C4-2B (cell line): ENCODE measurements around the gene GATA5.

ENCODE experiments used
- H3K27ac ChIP-seq: fragments of 450-650 bp; 2 replicates; pipeline ENCODE4 v1.5.1; 2017
- CTCF ChIP-seq: fragments of 450-650 bp; conservative IDR thresholded peaks from 2 replicates; pipeline ENCODE4 v1.5.1; 2017; ENCODE audit warnings: mild to moderate bottlenecking
- ZFX ChIP-seq: fragments of 450-650 bp; IDR thresholded peaks from 2 replicates; pipeline ENCODE4 v1.6.1; 2017

GATA5 gene

GRCh38 chr20:62480318-62480717, 4.5 kb upstream of the GATA5 start:
- TF ChIP-seq CTCF (no peak), ZFX (no peak)
- no peak overlapping the region for H3K27ac ChIP-seq

- no peak overlapping the region for H3K27ac ChIP-seq
- TF ChIP-seq CTCF (no peak), ZFX (no peak)
These were observed 3.9 kb upstream of the GATA5 start for GRCh38 chr20:62479656-62480055.

- no peak overlapping the region for H3K27ac ChIP-seq
- no peak for TF ChIP-seq ZFX
- TF ChIP-seq CTCF = no peak
These were observed 3.4 kb upstream of the GATA5 start for GRCh38 chr20:62479156-62479555.

GRCh38 chr20:62477669-62478455, 2.1 kb upstream of the GATA5 start:
- H3K27ac ChIP-seq = no peak overlapping the region
- TF ChIP-seq ZFX = no peak
- no peak for TF ChIP-seq CTCF

GRCh38 chr20:62476056-62476838, 452 bp upstream of the GATA5 start:
- no peak overlapping the region for H3K27ac ChIP-seq
- TF ChIP-seq CTCF = no peak
- 0 out of 2 replicates have a peak, but pooled peaks have one; percentile 11 for TF ChIP-seq ZFX

GRCh38 chr20:62475027-62475771, 596 bp downstream of the GATA5 start:
- no peak for TF ChIP-seq CTCF
- TF ChIP-seq ZFX = no peak
- H3K27ac ChIP-seq = no peak overlapping the region

GRCh38 chr20:62474604-62475026, 1.2 kb downstream of the GATA5 start:
- TF ChIP-seq CTCF (no peak), ZFX (no peak)
- H3K27ac ChIP-seq = no peak overlapping the region
